ENCODE data around the gene R3HDM2. TPM values are rescaled to one million over a fixed set of nuclear protein-coding genes. Genes with fewer than 3 reads are reported as not detected.

The R3HDM2 gene
- polyA plus RNA-seq, 1 experiment, result 20.0 TPM

DNA sequence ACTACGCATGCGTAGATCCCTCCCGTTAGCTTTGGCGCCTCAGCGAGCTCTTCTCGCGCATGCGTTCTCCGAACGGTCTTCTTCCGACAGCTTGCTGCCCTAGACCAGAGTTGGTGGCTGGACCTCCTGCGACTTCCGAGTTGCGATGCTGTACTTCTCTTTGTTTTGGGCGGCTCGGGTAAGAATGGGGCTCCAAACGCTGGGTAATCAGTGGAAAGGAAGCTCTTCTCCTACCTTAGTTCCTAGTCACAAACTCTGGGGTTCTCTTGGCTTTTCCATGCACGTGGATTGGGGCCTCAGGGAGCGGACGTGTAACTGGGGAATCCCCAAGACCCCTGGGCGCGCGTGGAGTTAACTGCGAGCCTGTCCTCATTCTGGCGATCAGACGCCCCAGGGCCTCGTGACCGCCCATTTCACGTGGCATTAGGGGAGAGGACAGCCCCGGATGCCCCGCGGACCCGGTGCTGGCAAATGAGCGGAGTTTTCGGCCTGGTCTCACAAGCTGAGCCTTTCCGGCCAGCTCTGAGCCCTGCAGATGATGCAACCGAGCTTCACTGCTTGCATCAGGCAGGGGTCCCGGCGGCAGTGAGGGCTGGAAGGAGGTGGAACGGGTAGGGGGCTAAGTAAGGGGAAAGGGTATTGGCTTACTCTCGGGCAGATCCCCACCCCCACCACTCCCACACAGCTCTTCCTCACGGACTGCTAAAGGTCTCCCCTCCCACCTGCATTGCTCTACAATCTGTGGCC lies 201.0 kb downstream of the R3HDM2 start, which contains the start of gene SHMT2:
Gene SHMT2 (plus strand): TSS at position 78 of the 747 bp plus-strand sequence. CDS start 68 bp downstream, at position 146.
- peak; percentile 92 for DNase-seq (ENCODE audit: low read depth, low spot score)
- ChIA-PET CTCF (interaction anchor here (0.8 to 4.8 kb wide), 6 partner anchors 9 to 229 kb away, joined by 4 to 46 read pairs (median 24); partner anchors contain the start of gene GLI1), POLR2A (interaction anchor here (0.6 to 2.6 kb wide), 14 partner anchors 8 to 142 kb away, joined by 3 to 58 read pairs (median 4); partner anchors contain the start of genes NAB2, NXPH4 and STAT6)
- H3K27ac ChIP-seq (ENCODE audit: low read depth, low read length), result peak within 1 kb of the TSS; percentile 99
- no peaks in the 10 kb centered on the region for H3K27me3 ChIP-seq (ENCODE audit: control insufficient read depth, insufficient read depth, low read length)
- no peaks in the 10 kb centered on the region for H3K9me3 ChIP-seq (ENCODE audit: control insufficient read depth, insufficient read depth, low read length)
- TF ChIP-seq, protein P1, sequence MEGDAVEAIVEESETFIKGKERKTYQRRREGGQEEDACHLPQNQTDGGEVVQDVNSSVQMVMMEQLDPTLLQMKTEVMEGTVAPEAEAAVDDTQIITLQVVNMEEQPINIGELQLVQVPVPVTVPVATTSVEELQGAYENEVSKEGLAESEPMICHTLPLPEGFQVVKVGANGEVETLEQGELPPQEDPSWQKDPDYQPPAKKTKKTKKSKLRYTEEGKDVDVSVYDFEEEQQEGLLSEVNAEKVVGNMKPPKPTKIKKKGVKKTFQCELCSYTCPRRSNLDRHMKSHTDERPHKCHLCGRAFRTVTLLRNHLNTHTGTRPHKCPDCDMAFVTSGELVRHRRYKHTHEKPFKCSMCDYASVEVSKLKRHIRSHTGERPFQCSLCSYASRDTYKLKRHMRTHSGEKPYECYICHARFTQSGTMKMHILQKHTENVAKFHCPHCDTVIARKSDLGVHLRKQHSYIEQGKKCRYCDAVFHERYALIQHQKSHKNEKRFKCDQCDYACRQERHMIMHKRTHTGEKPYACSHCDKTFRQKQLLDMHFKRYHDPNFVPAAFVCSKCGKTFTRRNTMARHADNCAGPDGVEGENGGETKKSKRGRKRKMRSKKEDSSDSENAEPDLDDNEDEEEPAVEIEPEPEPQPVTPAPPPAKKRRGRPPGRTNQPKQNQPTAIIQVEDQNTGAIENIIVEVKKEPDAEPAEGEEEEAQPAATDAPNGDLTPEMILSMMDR (IDR thresholded peaks at IDR 0.05; ENCODE audit: low read depth, low read length), result no peak
- H3K4me3 ChIP-seq (ENCODE audit: low read depth, low read length), result peak within 1 kb of the TSS; percentile 87

DNA sequence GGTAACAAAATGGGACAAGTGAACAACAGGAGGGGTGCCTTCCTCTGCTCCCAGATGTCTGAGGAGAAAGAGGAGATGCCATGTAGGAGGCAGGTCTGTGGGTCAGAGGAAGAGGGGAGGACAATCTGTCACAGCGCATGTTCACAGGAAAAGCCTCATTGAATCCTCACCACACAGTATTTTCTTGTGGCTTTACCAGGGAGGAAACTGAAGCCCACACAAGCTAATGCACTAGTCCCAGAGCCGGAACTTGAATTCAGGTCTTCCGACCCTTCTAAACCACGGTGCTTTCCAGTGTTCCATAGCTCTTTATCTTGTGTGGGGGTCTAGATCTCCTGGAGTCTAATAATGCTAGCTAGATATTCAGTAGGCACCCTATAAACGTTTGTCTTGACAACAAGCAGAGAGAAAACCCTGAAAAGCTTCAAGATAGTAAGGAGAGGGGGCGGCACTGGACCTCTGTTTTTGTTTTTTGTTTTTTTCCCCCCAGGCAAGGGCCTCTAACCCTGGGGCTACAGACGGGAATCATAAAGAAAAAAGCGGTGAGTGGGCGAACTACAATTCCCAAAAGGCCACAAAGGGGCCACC lies 201.7 kb downstream of the R3HDM2 start:
- Histone ChIP-seq H3K27ac (ENCODE audit: low read depth, low read length) (peak overlapping the region; percentile 99), H3K9me3 (ENCODE audit: control insufficient read depth, insufficient read depth, low read length) (no peaks in the 10 kb centered on the region), H3K4me3 (ENCODE audit: low read depth, low read length) (peak overlapping the region; percentile 87), H3K27me3 (ENCODE audit: control insufficient read depth, insufficient read depth, low read length) (no peaks in the 10 kb centered on the region)
- no peak for DNase-seq (ENCODE audit: low read depth, low spot score)
- TF ChIP-seq, protein P1 (IDR thresholded peaks at IDR 0.05; ENCODE audit: low read depth, low read length), result 0 out of 2 replicates have a peak, but pooled peaks have one; percentile 11
- CTCF ChIA-PET, result interaction anchor here (0.8 to 4.8 kb wide), 6 partner anchors 10 to 230 kb away, joined by 4 to 46 read pairs (median 24); partner anchors contain the start of gene GLI1
- POLR2A ChIA-PET, result interaction anchor here (0.8 to 2.6 kb wide), 11 partner anchors 8 to 141 kb away, joined by 3 to 58 read pairs (median 5); partner anchors contain the start of genes NXPH4 and STAT6

DNA sequence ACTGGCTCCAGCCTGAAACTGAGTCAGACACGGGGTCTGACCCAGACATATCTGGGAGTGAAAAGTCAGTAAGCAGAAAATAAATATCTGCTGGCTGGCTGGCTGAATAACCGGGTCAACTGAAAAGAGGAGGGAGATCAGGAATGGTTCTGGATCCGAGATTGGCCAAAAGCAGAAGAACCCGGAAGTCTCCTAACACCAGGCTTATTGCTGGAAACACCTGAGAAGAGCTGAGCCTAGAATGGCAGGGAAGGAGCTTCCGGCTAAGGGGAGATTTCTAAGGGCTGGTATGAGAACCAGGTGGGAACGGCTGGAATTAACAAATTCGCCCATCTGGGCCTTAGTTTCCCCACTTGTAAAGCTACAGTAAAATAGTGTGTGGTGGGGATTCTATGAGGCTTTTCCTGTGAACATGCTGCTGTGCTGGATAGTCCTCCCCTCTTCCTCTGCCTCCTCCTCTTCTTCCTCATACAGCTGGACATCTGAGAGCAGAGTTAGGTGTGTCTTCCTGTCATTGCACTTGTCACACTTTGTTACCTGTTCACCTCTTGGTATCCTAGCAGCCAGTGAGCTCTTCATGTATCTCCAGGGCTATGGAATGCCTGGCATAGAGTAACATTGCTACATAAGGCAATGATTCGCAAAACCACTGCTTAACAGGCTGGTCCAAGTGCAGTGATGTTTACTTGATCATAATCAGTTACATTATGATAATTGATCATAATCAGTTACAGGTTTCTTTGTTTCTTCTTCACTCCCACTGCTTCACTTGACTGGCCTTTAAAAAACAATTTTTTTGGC lies 203.3 kb downstream of the R3HDM2 start:
- TF ChIP-seq, protein P1 (IDR thresholded peaks at IDR 0.05; ENCODE audit: low read depth, low read length), result no peak
- POLR2A ChIA-PET, result no interaction called here

DNA sequence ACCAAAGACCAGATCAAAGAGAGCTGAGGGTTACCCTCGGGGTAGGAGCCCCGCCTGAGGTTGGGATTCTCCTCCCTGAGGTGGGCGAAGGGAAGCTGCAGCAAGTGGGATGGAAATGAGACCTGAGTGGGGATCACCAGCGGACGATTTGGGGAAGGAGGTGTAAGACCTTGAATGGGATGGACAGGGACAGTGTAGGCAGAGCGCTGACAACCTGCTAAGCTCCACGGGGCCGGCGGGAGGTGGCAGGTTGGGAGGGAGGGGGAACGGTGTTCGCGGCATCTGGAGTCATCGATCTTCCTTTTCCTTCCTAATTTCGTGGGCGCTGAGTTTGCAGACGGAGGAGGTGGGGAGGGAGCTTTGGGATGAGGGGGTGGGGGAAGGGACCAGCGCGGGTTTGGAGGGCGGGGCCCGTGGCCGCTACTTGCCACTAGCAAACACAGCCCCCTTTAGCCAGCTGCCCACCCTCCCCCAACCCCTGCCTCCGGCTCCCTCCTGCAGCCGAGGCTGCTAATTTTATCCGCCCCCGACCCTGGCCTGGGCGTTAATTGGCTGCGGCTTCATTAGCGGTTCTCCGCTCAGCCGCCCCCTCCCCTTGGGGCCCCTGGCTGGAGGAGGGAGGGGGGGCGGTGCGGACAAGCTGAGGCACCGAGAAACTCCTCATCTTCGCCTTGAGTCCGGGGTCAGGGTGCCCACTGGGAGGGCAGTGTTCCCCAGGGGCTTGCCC lies 204.1 kb downstream of the R3HDM2 start:
- ChIA-PET CTCF (interaction anchor here (1.6 to 3.1 kb wide), 4 partner anchors 10 to 16 kb away, joined by 5 to 28 read pairs (median 18); a partner anchor contains a TSS), POLR2A (interaction anchor here (0.5 kb wide), 1 partner anchor 11 kb away, joined by 3 read pairs; no protein-coding TSS in a partner anchor)
- no peaks in the 10 kb centered on the region for H3K9me3 ChIP-seq (ENCODE audit: control insufficient read depth, insufficient read depth, low read length)
- peak overlapping the region; percentile 7; the same call in 1 of the 2 replicates for H3K4me3 ChIP-seq (ENCODE audit: low read depth, low read length)
- DNase-seq (ENCODE audit: low read depth, low spot score), result no peak
- TF ChIP-seq, protein P1 (IDR thresholded peaks at IDR 0.05; ENCODE audit: low read depth, low read length), result no peak
- H3K27me3 ChIP-seq (ENCODE audit: control insufficient read depth, insufficient read depth, low read length), result peaks cover 9% of the 10 kb centered on the region
- H3K27ac ChIP-seq (ENCODE audit: low read depth, low read length), result no peak overlapping the region

More for the DNA sequence above, 203.3 kb downstream of the R3HDM2 start:
- peaks cover 2% of the 10 kb centered on the region for H3K27me3 ChIP-seq (ENCODE audit: control insufficient read depth, insufficient read depth, low read length)
- no peak overlapping the region for H3K4me3 ChIP-seq (ENCODE audit: low read depth, low read length)
- no peak overlapping the region for H3K27ac ChIP-seq (ENCODE audit: low read depth, low read length)
- no peaks in the 10 kb centered on the region for H3K9me3 ChIP-seq (ENCODE audit: control insufficient read depth, insufficient read depth, low read length)
- CTCF ChIA-PET, result interaction anchor here (0.6 to 3.1 kb wide), 6 partner anchors 9 to 23 kb away, joined by 3 to 28 read pairs (median 12); a partner anchor contains a TSS
- DNase-seq (ENCODE audit: low read depth, low spot score), result no peak
